Renal pelvis (tissue), 4 donors: Measurements from ENCODE around the gene CTNNA1. TPM values are rescaled to one million over a fixed set of nuclear protein-coding genes. Genes with fewer than 3 reads are reported as not detected.
"Not testable (repeated sequence)": the region's sequence is repeated elsewhere in the genome, so short reads cannot be mapped to it uniquely, and the experiment has no call there.

Experiments used
- DNase-seq: peaks from one replicate; pipeline ENCODE4 v3.0.0-alpha.2; 2013
- polyA plus RNA-seq, 3 donors: library from polyadenylated mRNA; unstranded; fragments of 120-200 nt; gene quantifications; one replicate each; pipeline ENCODE4 v1.2.1, GENCODE V29; 2013; ENCODE audit not compliant: insufficient read length in 3 of 3

The CTNNA1 gene
- polyA plus RNA-seq, 3 donors, result 369 to 380 (median 369) TPM

DNA sequence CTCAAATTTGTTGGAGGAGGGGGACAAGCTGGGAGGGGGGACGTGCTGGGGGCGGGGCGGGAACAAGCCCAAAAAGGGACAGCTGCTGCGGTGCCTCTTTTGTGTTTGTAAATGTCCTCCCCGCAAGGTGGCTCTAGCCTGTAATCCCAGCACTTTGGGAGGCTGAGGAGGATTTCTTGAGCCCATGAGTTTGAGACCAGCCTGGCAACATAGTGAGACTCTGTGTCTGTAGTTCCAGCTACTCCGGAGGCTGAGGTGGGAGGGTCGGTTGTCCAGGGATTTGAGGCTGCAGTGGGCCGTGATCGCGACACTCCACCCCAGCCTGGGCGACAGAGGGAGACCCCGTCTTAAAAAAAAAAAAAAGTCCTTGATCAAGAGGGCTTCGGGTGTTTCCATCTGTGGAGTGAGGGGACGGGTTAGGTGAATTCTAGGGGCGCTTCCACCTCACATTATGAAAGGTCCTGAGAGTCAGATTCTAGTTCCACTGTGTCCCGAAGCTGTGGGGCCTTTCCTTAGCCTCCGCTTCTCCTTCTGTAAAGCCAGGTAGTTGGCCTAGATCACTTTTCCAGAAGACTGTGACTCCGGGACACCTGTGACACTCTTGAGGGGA lies 779 bp upstream of the CTNNA1 start:
- DNase-seq, result peak; percentile 30

DNA sequence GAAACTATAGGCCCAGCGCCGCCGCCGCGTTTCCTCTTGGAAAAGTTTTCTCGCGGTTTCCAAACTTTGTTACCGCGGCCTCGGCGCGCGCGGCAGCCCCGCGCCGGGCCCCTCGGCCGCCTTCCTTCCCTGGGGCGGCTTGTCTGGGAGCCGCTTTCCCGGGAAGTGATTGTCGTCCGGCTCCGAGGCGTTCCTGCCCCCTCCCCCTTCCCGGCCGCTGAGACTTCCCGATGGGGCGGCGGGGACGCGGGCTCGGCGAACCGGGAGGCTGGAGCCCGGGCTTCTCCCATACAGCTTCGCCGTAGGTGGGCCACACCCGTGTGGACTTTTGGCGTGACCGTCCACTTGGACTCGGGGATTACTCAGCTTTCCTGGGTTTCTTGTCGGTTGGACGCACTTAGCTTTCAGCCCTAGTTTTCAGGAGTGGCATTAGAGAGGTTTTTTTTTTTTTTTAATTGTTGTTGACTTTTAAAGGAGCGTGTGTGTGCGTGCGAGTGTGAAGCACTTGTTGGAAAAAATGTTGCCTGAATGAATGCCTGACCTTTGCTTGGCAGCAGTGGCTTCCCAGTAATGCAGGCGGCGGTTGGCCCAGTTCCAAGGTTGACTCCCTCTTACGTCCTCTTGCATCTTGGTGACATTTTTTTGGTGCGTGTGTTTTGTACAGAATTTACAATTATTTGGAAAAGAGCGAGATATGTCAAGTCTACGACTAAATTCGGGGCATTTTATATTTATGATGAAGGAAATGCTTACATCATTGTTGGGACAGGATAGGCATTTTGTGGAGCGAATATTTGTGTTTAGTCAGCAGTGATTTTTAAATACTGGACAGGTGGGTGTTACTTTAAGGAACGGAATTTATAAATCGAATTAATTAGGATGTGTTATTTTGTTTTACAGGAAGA lies 821 bp downstream of the CTNNA1 start:
- DNase-seq, result peak; percentile 91

DNA sequence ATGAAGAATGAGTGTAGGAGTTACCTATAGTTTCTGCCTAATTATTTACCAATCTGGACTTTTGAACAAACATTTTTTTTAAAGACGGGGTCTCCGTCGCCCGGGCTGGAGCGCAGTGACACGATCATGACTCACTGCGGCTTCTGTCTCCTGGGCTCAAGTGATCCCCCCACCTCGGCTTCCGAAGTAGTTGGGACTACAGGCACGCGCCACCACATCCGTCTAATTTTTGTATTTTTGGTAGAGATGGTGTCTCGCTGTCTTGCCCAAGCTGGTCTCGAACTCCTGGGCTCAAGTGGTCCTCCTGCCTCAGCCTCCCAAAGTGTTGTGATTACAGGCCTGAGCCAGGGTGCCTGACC lies 1.5 kb downstream of the CTNNA1 start:
- no peak for DNase-seq

GRCh38 chr5:138755084-138755748 lies 2.0 kb downstream of the CTNNA1 start:
- no peak for DNase-seq

- DNase-seq, result no peak
These were observed 4.0 kb downstream of the CTNNA1 start for GRCh38 chr5:138757061-138757776.

- DNase-seq, result no peak
These were observed 7.4 kb downstream of the CTNNA1 start for GRCh38 chr5:138760448-138761110.

GRCh38 chr5:138761115-138761514 lies 7.9 kb downstream of the CTNNA1 start:
- DNase-seq, result not testable (repeated sequence)

DNA sequence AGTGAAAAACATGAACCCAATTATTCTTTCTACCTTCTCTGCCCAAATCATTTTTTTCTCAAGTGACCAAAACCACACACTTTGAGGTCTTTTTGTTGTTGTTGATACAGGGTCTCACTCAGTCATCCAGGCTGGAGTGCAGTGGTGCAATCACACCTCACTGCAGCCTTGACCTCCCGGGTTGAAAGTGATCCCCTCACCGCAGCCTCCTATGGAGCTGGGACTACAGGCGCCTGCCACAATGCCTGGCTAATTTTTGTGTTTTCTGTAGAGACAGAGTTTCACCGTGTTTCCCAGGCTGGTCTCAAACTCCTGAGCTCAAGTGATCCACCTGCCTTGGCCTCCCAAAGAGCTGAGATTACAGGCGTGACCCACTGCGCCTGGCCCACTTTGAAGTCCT lies 8.4 kb downstream of the CTNNA1 start:
- DNase-seq, result not testable (repeated sequence)

DNA sequence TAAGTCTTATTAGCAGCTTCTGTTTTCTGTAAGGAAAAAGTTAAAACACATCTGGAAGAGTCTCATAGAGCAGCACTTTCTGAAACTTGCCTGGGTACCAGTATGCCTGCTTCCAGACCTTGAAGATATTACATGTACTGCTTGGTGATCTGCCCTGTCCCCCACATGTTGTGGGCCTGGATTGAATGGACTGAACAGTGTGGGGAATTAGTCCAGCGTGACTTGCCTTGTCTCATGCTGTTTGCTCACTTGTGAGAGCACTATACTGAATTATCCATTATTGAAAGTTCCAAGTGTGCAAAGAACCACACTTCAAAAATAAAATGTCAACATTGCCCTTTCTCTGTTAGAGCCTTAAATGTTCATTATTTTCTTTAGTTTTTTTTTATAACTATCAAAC lies 8.9 kb downstream of the CTNNA1 start:
- DNase-seq, result no peak

DNA sequence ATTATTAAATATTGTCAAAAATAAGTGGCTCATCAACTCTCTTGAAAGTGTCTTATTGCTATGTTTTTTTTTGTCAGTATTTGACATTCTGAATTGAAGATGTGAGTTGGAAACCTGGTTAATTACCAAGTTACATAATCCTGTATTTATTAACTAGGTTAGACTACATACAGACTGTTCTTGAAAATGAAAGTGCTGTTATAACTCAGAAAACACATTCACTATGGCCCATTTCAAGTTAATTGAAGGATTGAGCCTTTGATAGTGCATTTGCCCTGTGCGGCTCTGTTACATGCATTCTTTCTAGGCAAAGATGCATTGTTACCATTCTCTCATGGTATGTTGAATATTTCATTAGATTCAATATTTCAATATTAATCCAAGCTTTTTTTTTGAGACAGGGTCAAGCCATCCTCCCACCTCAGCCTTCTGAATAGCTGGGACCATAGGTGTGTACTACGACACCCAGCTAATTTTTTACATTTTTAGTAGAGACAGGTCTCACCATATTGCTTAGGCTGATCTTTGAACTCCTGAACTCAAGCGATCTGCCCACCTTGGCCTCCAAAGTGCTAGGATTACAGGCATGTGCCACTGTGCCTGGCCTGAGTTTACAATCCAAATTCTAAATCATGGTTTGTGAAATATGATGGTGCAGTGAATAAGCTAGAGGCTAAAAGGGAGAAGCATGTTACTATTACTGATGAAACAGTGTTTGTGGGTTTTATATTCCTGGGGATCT lies 10.0 kb downstream of the CTNNA1 start:
- no peak for DNase-seq

DNA sequence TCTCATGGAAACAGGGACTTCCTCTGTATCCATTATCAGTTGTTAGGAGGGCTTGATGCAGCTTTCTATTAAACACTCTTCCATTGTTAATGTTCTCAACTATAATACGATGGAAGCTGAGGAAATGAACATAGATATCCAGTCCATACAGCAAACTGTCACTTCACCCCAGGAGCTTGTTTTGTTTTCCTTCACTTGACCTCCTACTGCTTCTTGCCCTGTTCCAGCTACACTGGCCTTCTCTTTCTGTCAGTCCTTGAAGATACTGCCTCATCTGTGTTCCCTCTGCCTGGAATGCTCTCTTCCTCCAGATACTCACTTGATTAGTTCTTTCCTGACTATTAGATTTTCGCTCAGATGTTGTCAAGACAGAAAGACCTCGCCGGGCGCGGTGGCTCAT lies 17.1 kb downstream of the CTNNA1 start:
- no peak for DNase-seq

DNA sequence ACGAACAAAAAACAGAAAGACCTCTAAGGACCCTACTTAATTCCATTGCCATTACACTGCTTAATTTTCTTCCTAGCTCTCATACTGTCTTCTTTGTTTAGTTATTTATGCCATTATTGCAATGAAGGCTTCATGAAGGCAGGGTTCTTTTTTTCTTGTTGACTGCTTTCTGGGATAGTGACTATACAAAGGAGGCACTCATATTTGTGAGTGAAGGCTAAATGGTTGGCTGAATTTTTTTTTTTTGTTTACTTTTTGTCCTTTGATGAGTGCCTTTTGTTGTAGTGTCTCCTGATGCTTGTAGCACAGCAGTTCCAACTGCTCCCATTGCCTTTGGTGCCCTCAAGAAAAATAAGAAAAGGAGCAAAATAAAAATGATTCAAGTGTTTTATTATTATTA lies 17.8 kb downstream of the CTNNA1 start:
- DNase-seq, result no peak

GRCh38 chr5:138772986-138773594 lies 19.9 kb downstream of the CTNNA1 start:
- no peak for DNase-seq

GRCh38 chr5:138773624-138774023 lies 20.4 kb downstream of the CTNNA1 start:
- not testable (repeated sequence) for DNase-seq

GRCh38 chr5:138775034-138775433 lies 21.8 kb downstream of the CTNNA1 start:
- no peak for DNase-seq

- DNase-seq, result no peak
These were observed 25.0 kb downstream of the CTNNA1 start for GRCh38 chr5:138778234-138778633.

- DNase-seq, result no peak
These were observed 30.8 kb downstream of the CTNNA1 start for GRCh38 chr5:138783976-138784375.

- no peak for DNase-seq
These were observed 31.4 kb downstream of the CTNNA1 start for GRCh38 chr5:138784590-138784989.

DNA sequence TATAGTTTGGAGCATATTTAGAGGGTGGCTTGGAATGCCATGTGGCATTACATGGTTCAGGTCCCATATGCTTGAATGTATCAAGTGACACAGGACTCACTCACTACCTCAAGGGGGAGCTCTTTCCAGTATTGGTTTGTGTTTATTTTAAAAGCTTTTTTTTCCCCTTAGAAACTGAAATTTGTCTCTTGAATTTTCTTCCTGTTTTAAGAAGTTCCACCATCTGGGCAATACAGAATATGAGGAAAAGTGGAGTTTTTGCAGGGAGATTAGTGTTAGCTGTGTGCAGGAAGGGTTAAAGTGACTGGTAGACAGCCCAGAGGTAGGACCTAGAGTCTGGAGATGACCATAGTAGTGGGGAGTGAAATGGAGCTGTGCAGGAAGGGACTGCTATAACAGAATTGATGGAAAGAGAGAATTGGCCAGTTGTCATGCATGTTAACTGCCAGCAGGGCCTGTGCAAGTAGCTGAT lies 36.6 kb downstream of the CTNNA1 start:
- DNase-seq, result peak; percentile 46

GRCh38 chr5:138790684-138791083 lies 37.5 kb downstream of the CTNNA1 start:
- DNase-seq, result no peak
